ENCODE measurements around the gene KHDRBS2. TPM values are rescaled to one million over a fixed set of nuclear protein-coding genes. Genes with fewer than 3 reads are reported as not detected.

KHDRBS2 gene
- total and polyA plus RNA-seq, 2 experiments from 2014 or later, result 5.4 to 11.7 TPM

- TF ChIP-seq STAT1 (IDR thresholded peaks at IDR 0.05; ENCODE audit: unreplicated experiment) (no peak), REST (IDR thresholded peaks at IDR 0.05; ENCODE audit: unreplicated experiment) (no peak), ZNF114 (CRISPR knock-in tag; IDR thresholded peaks at IDR 0.05) (no peak), ETS1 (IDR thresholded peaks at IDR 0.05) (no peak), CTCF (conservative IDR thresholded peaks at IDR 0.05; ENCODE audit: low read depth in 2 of 2) (no peak), CREB1 (CRISPR knock-in tag; IDR thresholded peaks at IDR 0.05; ENCODE audit: low read depth) (no peak), POLR2AphosphoS5 (IDR thresholded peaks at IDR 0.05; ENCODE audit: low read depth) (no peak), ZNF462 (CRISPR knock-in tag; IDR thresholded peaks at IDR 0.05) (no peak)
- no peaks in the 10 kb centered on the region for H3K4me1 Mint-ChIP-seq
- H3K9me3 Mint-ChIP-seq, result peaks cover 4% of the 10 kb centered on the region; the same call in 2 of the 3 replicates
- Histone ChIP-seq H3F3A (replicated peaks; ENCODE audit: low read depth) (no peaks in the 10 kb centered on the region), H3K79me2 (replicated peaks; ENCODE audit: insufficient read depth) (no peaks in the 10 kb centered on the region), H4K20me1 (replicated peaks; ENCODE audit: insufficient read depth) (no peaks in the 10 kb centered on the region), H3K4me1 (ENCODE audit: insufficient read depth) (no peaks in the 10 kb centered on the region), H3K27ac (ENCODE audit: low read depth) (no peak overlapping the region), H3K36me3 (ENCODE audit: insufficient read depth) (no peaks in the 10 kb centered on the region), H3K9me2 (ENCODE audit: insufficient read depth) (no peaks in the 10 kb centered on the region; the same call in 1 of the 2 replicates), H2AFZ (no peak overlapping the region), H3K4me3 (no peak overlapping the region), H3K27me3 (ENCODE audit: insufficient read depth) (no peaks in the 10 kb centered on the region), H3K4me2 (no peak overlapping the region)
- no peaks in the 10 kb centered on the region; the same call in 2 of the 3 replicates for H3K36me3 Mint-ChIP-seq (ENCODE audit: low read depth)
- no peak overlapping the region for H3K4me3 Mint-ChIP-seq
- no peak overlapping the region for H3K27ac Mint-ChIP-seq
- DNase-seq (ENCODE audit: low spot score) (no peak), ATAC-seq (no peak)
- no peaks in the 10 kb centered on the region for H3K27me3 Mint-ChIP-seq (ENCODE audit: insufficient read depth, low read depth, poor library complexity)
Measured at GRCh38 chr6:62174548-62174947, 111.5 kb downstream of the KHDRBS2 start.

Data from GM23338 (cell line).